Sigmoid colon (tissue), 7 donors: ENCODE data around the gene ZPR1. TPM values are rescaled to one million over a fixed set of nuclear protein-coding genes. Genes with fewer than 3 reads are reported as not detected.

ENCODE experiments used
- DNase-seq: peaks from one replicate; pipeline ENCODE4 v3.0.0-alpha.2; 2019
- H3K27ac ChIP-seq, 4 donors: fragments of 200-600 bp; sonication (generic); one replicate each; pipeline ENCODE4 v1.5.1; 2016 to 2019; ENCODE audit warnings: mild to moderate bottlenecking in 1 of 4
- H3K27me3 ChIP-seq, 3 donors: fragments of 200-600 bp; sonication (generic); one replicate each; pipeline ENCODE4 v1.5.1; 2019; ENCODE audit warnings: mild to moderate bottlenecking in 1 of 3
- H3K36me3 ChIP-seq, 4 donors: fragments of 200-600 bp; sonication (generic); one replicate each; pipeline ENCODE4 v1.5.1; 2016 to 2019
- H3K4me1 ChIP-seq, 4 donors: fragments of 200-600 bp; sonication (generic); one replicate each; pipeline ENCODE4 v1.5.1; 2017 to 2019
- H3K4me3 ChIP-seq, 4 donors: fragments of 200-600 bp; sonication (generic); one replicate each; pipeline ENCODE4 v1.5.1; 2017 to 2019; ENCODE audit warnings: mild to moderate bottlenecking in 2 of 4, moderate library complexity in 1 of 4
- H3K9me3 ChIP-seq, 4 donors: fragments of 200-600 bp in 3 of 4; sonication (generic) in 3 of 4; one replicate each; pipeline versions ENCODE4 v1.5.1 to v1.6.1; 2013 to 2019
- EP300 ChIP-seq, 4 donors: sonication (generic); formaldehyde crosslinking; IDR thresholded peaks; one replicate each; pipeline ENCODE4 v1.6.1; 2017; ENCODE audit warnings: antibody characterized with exemption in 4 of 4
- POLR2A ChIP-seq, 2 donors: fragments of 450-650 bp; IDR thresholded peaks; one replicate each; pipeline ENCODE4 v1.6.1; 2016; ENCODE audit warnings: antibody characterized with exemption in 2 of 2, mild to moderate bottlenecking in 2 of 2, moderate library complexity in 2 of 2
- POLR2AphosphoS5 ChIP-seq, 4 donors: sonication (generic); formaldehyde crosslinking; IDR thresholded peaks; one replicate each; pipeline ENCODE4 v1.6.1; 2017; ENCODE audit warnings: antibody characterized with exemption in 4 of 4
- WGBS, 2 donors: extraction: QIAGEN DNeasy Blood & Tissue Kit; methylation state at CpG; one replicate each; pipeline ENCODE4 v1.1.7; 2013; 5-methylcytosine and 5-hydroxymethylcytosine counted together
- intact Hi-C: fragments of 100-400 bp; cut with DNase I; formaldehyde crosslinking; loops from one replicate; pipeline ENCODE4 v1.15.1; 2023
- polyA plus RNA-seq, 3 donors: library from polyadenylated mRNA; stranded (reverse); fragments of 200-250 nt; gene quantifications; one replicate each; pipeline ENCODE4 v1.2.3, GENCODE V29; 2013
- total RNA-seq, 4 donors: library from RNA; depleted of rRNA; stranded (reverse); fragments of >200 nt; gene quantifications; one replicate each; pipeline ENCODE4 v1.1.0, GENCODE V29; 2016
- TF ChIP-seq, protein P1 (sequence below), 4 experiments: fragments of 450-650 bp in 3 of 4; fragments of 200-600 bp in 1 of 4; IDR thresholded peaks; one replicate each; pipeline ENCODE4 v1.5.1; 2016 to 2019; ENCODE audit warnings: antibody characterized with exemption in 4 of 4, mild to moderate bottlenecking in 3 of 4, moderate library complexity in 2 of 4
- donor health status: healthy with polysubstance abuse.
- donor health status: Bipolar disorder and iron deficiency.
- donor health status: healthy.

Gene ZPR1
- total and polyA plus RNA-seq, 7 donors, result 14.7 to 28.6 (median 17.3) TPM

DNA sequence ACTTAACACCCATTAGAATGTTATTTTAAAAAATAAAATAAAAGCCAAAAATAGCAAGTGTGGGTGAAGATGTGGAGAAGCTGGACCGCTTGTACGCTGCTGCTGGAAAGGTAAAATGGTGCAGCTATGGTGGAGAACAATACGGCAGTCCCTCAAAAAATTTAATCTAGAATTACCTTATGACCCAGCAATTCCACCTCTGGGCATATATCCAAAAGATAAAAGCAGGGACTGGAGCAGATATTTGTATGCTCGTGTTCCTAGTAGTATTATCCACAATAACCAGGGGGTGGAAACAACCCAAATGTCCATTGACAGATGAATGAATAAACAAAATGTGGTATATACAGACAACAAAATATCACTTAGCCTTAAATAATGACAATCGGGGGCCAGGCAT, 10.0 kb upstream of the ZPR1 start:
- WGBS, 2 donors, result 46 to 84% methylated on average over 5 of the region's 5 CpGs
- no peak overlapping the region for H3K4me3 ChIP-seq
- H3K36me3 ChIP-seq, result no peaks in the 10 kb centered on the region
- no peaks in the 10 kb centered on the region for H3K4me1 ChIP-seq
- intact Hi-C loops, result no loop called here
- H3K9me3 ChIP-seq, result no peaks in the 10 kb centered on the region
- DNase-seq, result no peak
- no peaks in the 10 kb centered on the region for H3K27me3 ChIP-seq
- H3K27ac ChIP-seq, result no peak overlapping the region
- TF ChIP-seq, protein P1, sequence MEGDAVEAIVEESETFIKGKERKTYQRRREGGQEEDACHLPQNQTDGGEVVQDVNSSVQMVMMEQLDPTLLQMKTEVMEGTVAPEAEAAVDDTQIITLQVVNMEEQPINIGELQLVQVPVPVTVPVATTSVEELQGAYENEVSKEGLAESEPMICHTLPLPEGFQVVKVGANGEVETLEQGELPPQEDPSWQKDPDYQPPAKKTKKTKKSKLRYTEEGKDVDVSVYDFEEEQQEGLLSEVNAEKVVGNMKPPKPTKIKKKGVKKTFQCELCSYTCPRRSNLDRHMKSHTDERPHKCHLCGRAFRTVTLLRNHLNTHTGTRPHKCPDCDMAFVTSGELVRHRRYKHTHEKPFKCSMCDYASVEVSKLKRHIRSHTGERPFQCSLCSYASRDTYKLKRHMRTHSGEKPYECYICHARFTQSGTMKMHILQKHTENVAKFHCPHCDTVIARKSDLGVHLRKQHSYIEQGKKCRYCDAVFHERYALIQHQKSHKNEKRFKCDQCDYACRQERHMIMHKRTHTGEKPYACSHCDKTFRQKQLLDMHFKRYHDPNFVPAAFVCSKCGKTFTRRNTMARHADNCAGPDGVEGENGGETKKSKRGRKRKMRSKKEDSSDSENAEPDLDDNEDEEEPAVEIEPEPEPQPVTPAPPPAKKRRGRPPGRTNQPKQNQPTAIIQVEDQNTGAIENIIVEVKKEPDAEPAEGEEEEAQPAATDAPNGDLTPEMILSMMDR (IDR thresholded peaks at IDR 0.05), result no peak
- no peak for TF ChIP-seq POLR2AphosphoS5 (IDR thresholded peaks at IDR 0.05)
- no peak for TF ChIP-seq POLR2A (IDR thresholded peaks at IDR 0.05)
- no peak for TF ChIP-seq EP300 (IDR thresholded peaks at IDR 0.05)

- WGBS, 2 donors, result 86 to 88% methylated on average over 1 of the region's 1 CpG
- no peaks in the 10 kb centered on the region for H3K36me3 ChIP-seq
- TF ChIP-seq, protein P1 (IDR thresholded peaks at IDR 0.05), result no peak
- TF ChIP-seq EP300 (IDR thresholded peaks at IDR 0.05), result no peak
- no peak for TF ChIP-seq POLR2AphosphoS5 (IDR thresholded peaks at IDR 0.05)
- TF ChIP-seq POLR2A (IDR thresholded peaks at IDR 0.05), result no peak
- no peaks in the 10 kb centered on the region for H3K9me3 ChIP-seq
- no peak for DNase-seq
- intact Hi-C loops, result no loop called here
- peaks cover 0 to 2% (median 2%) of the 10 kb centered on the region in 4 donors for H3K4me1 ChIP-seq
- H3K27me3 ChIP-seq, result no peaks in the 10 kb centered on the region
- no peak overlapping the region for H3K4me3 ChIP-seq
- H3K27ac ChIP-seq, result no peak overlapping the region
These were observed 8.7 kb upstream of the ZPR1 start for GRCh38 chr11:116796548-116796947.

GRCh38 chr11:116794851-116795250, 7.0 kb upstream of the ZPR1 start:
- H3K9me3 ChIP-seq, result no peaks in the 10 kb centered on the region
- TF ChIP-seq POLR2A (IDR thresholded peaks at IDR 0.05) (no peak), POLR2AphosphoS5 (IDR thresholded peaks at IDR 0.05) (no peak), EP300 (IDR thresholded peaks at IDR 0.05) (no peak)
- TF ChIP-seq, protein P1 (IDR thresholded peaks at IDR 0.05), result no peak
- no peak overlapping the region for H3K4me3 ChIP-seq
- H3K36me3 ChIP-seq, result no peaks in the 10 kb centered on the region
- H3K4me1 ChIP-seq, result peaks cover 0 to 8% (median 8%) of the 10 kb centered on the region in 4 donors
- 89 to 90% methylated on average over 2 of the region's 2 CpGs for WGBS, 2 donors
- H3K27ac ChIP-seq, result no peak overlapping the region
- no peaks in the 10 kb centered on the region for H3K27me3 ChIP-seq
- no peak for DNase-seq
- intact Hi-C loops, result no loop called here

- no peaks in the 10 kb centered on the region for H3K36me3 ChIP-seq
- no peaks in the 10 kb centered on the region for H3K27me3 ChIP-seq
- no peak overlapping the region for H3K4me3 ChIP-seq
- 98 to 100% methylated on average over 1 of the region's 1 CpG for whole genome bisulfite sequencing, 2 donors
- no peaks in the 10 kb centered on the region for H3K9me3 ChIP-seq
- no peak for TF ChIP-seq EP300 (IDR thresholded peaks at IDR 0.05)
- TF ChIP-seq POLR2A (IDR thresholded peaks at IDR 0.05), result no peak
- no peak for TF ChIP-seq POLR2AphosphoS5 (IDR thresholded peaks at IDR 0.05)
- TF ChIP-seq, protein P1 (IDR thresholded peaks at IDR 0.05), result no peak
- H3K4me1 ChIP-seq, result peaks cover 0 to 10% (median 8%) of the 10 kb centered on the region in 4 donors
- intact Hi-C loops, result no loop called here
- no peak overlapping the region for H3K27ac ChIP-seq
- no peak for DNase-seq
These were observed 5.9 kb upstream of the ZPR1 start for GRCh38 chr11:116793772-116794097.
